Stimulated activated CD4-positive, alpha-beta T cell treated with anti-CD3 and anti-CD28 coated beads, Interleukin-1b, Interleukin-23, amount 100 ng/mL, for 4 hours (primary cell): ENCODE results near the gene GPR162.

Experiments
- DNase-seq, 2 donors: peaks; one replicate each; pipeline ENCODE4 v3.0.0-alpha.2; 2020; ENCODE audit warnings: low read depth in 2 of 2

Gene GPR162, protein sequence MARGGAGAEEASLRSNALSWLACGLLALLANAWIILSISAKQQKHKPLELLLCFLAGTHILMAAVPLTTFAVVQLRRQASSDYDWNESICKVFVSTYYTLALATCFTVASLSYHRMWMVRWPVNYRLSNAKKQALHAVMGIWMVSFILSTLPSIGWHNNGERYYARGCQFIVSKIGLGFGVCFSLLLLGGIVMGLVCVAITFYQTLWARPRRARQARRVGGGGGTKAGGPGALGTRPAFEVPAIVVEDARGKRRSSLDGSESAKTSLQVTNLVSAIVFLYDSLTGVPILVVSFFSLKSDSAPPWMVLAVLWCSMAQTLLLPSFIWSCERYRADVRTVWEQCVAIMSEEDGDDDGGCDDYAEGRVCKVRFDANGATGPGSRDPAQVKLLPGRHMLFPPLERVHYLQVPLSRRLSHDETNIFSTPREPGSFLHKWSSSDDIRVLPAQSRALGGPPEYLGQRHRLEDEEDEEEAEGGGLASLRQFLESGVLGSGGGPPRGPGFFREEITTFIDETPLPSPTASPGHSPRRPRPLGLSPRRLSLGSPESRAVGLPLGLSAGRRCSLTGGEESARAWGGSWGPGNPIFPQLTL

DNA sequence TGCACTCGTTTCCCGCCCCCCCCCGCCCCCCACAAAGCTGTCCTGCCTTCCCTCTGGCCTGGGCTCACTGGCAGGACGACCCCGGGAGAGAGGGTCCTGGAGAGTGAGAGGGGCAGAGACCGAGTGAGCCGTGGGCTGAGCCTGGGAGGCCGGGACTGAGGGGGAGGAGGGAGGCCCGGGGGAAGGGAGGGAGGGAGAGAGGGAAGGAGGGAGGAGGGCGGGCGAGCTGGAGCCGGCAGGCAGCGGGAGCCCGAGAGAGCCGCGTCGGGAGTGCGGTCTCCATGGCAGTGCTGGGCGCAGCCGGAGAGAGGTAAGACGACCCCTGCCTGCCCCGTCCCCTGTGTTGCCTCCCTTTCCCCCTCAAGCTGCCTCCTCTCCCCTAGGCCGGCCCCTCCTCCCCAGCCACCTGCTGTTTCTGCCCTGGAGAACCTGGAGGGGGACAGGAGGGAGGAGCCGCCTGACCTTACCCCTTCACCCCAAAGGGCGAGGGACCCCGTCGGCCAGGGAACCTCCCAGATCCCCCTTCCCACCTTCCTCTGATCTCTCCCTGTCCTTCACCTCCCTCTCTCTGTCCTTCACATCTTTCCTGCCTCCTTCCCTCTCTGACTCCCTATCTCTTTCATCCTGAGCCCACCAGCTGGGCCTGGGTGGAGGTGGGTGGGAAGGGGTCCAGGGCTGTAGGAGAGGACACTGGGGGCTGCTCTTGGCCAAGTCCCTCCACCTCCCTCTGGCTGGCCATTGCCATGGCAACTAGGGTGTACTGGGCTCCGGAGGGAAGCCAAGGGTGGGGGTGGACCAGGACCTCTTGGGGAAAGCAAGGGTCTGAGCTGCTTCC lies at the start of gene GPR162:
Gene GPR162, plus strand, starts transcription at position 231 of the 835 bp plus-strand sequence. CDS start 2,078 bp downstream, outside the sequence.
- no peak for DNase-seq

DNA sequence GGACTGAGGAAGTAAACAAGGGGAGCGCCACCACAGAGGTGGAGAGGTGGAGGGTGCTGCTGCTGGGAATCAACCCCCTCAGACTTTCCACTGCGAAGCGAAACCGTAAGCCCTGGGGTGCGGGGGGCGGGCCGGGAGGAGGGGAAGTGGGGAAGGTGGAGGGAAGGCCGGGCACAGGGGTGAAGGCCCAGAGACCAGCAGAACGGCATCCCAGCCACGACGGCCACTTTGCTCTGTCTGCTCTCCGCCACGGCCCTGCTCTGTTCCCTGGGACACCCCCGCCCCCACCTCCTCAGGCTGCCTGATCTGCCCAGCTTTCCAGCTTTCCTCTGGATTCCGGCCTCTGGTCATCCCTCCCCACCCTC lies 49.3 kb upstream of the GPR162 start, which contains the start of gene LAG3:
Gene LAG3, plus strand, starts transcription at position 190 of the 365 bp plus-strand sequence. CDS start 333 bp downstream, outside the sequence.
- peak; percentile 60 to 63 for DNase-seq

DNA sequence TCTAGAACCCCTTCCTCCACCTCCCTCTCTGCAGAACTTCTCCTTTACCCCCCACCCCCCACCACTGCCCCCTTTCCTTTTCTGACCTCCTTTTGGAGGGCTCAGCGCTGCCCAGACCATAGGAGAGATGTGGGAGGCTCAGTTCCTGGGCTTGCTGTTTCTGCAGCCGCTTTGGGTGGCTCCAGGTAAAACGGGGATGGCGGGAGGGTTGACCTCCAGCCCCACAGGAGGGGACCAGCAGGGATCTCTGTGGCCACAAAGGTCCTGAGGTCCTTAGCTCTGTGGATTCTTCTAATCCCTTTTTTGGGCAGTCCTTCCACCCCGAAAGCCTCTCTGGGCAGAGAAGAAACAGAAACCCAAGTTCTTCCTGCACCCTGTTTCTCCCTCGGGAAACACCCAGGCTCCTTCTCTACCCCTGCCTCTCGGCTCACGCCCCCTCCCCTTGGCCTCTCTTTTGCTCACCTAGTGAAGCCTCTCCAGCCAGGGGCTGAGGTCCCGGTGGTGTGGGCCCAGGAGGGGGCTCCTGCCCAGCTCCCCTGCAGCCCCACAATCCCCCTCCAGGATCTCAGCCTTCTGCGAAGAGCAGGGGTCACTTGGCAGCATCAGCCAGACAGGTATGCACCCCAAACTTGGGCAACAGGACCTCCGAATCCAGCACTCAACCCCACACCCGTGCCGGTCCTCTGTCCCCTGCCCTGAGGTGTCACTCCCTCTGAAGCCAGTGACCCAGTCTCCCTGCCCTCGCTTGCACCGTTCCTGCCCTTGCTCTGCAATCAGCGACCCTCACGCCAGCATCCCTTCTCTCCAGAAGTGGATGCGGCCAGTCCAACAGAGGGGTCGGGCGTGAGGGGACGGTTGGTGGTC lies 48.7 kb upstream of the GPR162 start:
- DNase-seq: no peak

DNA sequence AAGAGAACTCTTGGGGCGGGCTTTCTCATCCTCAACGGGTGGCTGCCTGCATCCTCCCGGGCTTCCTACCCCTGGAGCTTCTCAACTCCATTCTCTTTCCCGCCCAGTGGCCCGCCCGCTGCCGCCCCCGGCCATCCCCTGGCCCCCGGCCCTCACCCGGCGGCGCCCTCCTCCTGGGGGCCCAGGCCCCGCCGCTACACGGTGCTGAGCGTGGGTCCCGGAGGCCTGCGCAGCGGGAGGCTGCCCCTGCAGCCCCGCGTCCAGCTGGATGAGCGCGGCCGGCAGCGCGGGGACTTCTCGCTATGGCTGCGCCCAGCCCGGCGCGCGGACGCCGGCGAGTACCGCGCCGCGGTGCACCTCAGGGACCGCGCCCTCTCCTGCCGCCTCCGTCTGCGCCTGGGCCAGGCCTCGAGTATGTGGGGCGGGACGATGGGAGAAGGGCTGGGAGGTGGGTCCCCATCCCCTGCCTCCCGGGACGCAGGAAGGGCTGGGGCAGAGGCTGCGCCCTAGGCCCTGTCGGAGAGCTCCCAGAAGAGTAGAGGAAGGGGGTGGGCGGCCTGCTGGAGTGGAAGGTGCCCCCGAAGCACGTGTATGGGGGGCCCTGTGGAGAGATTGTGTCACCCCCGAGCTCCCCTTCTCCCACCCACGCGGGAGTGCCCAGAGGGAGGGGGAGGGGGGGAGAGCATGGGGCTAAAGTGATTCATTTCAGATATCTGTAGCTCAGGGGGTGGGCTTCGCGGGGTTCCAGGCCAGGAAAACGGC lies 47.9 kb upstream of the GPR162 start:
- peak in 1 of 2 donors; percentile 43 for DNase-seq

DNA sequence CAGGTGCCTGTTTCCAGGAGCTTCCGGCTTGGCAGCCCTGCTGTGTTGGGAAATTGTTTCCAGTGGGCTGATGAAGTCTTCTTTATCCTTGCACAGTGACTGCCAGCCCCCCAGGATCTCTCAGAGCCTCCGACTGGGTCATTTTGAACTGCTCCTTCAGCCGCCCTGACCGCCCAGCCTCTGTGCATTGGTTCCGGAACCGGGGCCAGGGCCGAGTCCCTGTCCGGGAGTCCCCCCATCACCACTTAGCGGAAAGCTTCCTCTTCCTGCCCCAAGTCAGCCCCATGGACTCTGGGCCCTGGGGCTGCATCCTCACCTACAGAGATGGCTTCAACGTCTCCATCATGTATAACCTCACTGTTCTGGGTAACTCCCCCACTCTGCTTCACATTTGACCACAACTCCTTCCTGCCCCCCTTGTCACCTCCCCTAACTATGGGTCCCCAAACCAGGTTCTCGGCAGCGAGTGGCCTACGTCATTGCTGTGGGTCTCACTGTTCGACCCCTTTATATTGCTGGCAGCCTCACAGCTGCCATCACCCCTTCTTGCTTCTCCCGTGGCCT lies 47.0 kb upstream of the GPR162 start:
- DNase-seq: no peak

DNA sequence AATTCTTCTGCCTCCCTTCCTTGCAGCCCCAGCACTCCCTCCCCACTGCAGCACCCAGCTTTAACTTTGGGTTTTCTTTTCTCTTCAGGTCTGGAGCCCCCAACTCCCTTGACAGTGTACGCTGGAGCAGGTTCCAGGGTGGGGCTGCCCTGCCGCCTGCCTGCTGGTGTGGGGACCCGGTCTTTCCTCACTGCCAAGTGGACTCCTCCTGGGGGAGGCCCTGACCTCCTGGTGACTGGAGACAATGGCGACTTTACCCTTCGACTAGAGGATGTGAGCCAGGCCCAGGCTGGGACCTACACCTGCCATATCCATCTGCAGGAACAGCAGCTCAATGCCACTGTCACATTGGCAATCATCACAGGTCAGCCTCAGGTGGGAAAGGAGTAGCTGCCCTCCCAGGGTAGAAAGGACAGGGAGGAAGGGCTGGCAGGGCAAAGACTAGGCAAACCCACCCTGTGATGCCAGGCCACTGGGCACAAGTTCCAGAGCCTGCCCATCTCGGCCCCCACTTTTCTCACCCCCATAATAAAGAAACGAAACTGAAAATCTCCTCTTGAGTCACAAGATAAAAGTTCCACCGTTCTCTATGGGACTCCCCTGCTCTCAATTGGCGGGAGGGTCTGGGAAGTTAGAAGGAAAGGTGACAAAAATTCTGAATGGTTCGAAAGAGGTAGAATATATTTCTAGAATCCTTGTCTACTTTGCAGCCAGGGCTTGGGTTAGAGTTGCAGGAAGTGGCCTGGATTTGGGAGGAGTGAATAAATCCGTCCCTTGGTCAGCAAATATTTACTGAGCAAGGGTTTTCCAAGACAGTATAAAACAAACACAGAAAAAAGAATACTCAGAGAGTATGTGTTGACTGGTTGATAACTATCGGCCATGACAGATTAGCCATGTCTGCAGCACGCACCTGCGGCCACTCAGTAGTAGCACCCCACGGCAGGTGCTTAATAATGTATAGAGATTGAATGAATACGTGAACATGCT lies 46.1 kb upstream of the GPR162 start:
- no peak for DNase-seq

DNA sequence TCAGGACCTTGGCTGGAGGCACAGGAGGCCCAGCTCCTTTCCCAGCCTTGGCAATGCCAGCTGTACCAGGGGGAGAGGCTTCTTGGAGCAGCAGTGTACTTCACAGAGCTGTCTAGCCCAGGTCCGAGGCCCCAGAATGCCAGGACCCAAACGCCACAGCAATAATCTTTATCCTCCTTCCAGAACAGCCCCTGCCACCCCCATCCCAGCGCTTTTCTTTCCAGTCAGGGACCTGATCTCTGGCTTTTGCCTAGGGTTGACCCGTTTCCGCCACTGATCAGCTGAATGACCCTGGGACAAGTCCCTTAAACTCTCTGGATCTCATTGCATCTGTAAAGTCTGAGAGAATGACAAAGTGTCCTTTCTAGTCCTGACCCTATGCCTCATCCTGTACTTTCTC lies 44.2 kb upstream of the GPR162 start:
- no peak for DNase-seq

DNA sequence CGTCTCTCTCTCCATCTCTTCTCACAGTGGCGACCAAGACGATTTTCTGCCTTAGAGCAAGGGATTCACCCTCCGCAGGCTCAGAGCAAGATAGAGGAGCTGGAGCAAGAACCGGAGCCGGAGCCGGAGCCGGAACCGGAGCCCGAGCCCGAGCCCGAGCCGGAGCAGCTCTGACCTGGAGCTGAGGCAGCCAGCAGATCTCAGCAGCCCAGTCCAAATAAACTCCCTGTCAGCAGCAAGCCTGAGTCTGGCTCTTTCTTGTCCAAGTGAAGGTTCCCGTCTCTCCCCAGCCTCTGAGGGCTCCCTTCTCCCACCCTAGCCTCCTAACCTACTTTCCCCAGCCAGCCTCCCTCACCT lies 43.4 kb upstream of the GPR162 start:
- no peak for DNase-seq

DNA sequence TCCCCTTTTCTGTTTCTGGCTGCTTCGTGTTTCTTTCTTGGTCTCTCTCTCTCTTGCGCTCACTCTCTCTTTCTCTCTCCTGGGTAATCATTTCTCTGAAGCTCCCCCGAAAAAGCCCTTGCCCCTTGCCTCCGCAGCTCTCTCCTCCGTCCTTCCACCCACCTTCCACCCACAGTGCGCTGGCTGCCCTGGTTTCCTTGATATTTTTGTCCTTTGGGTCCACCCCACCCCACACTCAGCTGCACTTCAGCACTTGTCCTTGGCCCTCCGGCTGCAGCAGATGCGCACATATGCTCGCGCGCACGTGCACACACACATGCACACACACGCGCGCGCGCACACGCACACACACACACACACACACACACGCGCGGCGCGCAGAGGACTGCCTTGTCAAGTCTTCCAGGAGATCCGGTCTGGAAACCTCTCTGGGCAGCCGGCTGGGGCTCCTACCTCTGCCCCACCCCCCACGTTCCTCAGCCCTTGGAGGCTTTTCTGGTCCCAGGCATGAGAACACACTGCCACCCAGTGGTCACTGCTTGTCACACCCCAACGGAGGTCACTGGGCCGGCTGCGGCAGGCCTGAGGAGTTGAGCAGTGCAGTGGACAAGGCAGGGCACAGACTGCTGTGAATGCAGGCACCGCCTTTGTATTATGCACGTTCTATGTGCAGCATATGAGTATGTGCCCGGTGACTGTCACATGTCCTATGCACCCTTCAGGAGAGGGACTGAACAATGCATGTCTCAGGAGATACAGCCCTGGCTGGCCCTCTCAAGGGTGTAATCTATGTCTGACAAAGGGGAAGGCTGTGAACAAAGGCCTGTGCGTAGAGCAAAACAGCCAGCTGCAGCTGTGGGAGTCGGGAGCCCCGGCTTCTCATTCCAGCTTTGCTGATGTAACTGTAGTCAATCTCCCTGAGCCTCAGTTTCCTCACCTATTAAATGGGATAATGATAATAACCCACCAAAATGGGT lies 42.8 kb upstream of the GPR162 start:
- peak; percentile 82 to 85 for DNase-seq

DNA sequence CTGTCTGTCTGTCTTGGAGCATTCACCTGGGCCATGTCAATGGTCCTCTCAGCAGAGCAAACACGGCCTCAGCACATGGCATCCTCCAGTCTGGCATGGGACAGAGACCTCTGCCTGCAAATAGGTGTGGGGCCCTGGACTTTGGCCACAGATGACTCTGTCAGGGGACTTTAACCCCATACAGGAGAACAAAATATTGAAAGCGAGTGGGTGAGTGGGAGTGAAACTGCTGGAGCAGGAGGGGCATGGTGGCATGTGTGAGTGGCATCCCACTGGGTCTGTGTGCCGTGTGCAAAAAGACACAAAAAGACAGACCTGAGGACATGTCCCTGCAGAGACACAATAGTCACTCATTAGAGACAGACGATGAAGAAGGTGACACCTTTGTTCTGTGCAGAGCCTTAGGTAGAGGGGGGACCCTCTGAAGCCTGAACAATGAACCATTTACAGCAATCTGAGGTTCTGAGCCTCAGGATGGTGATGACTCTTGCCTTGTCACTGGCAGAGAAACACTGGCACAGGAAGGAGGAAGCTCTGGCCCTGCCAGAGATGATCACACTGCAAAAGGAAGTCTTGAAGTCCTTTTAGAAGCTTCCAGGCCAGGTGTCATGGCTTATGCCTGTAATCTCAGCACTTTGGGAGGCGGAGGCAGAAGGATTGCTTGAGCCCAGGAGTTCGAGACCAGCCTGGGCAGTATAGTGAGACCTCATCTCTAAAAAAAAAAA lies 41.8 kb upstream of the GPR162 start:
- no peak for DNase-seq

DNA sequence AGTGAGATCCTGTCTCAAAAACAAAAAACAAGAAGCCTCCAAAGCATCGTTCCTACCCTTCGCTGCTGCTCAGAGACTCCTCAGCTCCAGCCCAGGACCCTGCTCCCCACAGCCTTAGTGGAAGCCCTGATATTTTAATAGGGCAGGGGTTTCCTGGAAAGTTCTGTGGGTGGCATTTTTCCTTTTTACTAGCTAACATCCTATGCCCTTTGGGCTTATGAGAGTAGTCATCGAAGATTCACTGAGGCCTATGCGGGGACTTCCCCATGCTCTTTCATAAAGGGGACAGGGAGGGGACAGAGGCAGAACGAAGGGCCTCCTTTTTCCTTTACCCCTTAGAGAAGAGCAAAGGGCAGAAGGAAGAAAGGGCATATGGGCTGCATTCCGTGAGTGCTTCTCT lies 41.0 kb upstream of the GPR162 start:
- no peak for DNase-seq

DNA sequence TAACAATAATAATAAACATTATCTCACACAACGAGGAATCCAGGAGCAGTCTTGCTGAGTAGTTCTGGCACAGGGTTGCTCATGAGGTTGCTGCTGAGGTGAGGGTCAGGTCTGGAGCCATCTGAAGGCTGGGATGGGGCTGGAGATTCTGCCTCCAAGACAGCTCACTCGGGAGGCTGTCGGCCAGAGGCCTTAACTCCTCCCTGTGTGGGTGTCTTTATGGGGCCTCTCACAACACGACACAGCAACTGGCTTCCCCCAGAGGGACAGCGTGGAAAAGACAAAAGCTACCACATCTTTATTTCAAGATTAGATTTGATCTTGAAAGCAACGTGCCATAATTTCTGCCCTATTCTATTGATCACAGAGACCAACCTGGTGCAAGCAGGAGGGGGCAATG lies 39.5 kb upstream of the GPR162 start:
- no peak for DNase-seq

DNA sequence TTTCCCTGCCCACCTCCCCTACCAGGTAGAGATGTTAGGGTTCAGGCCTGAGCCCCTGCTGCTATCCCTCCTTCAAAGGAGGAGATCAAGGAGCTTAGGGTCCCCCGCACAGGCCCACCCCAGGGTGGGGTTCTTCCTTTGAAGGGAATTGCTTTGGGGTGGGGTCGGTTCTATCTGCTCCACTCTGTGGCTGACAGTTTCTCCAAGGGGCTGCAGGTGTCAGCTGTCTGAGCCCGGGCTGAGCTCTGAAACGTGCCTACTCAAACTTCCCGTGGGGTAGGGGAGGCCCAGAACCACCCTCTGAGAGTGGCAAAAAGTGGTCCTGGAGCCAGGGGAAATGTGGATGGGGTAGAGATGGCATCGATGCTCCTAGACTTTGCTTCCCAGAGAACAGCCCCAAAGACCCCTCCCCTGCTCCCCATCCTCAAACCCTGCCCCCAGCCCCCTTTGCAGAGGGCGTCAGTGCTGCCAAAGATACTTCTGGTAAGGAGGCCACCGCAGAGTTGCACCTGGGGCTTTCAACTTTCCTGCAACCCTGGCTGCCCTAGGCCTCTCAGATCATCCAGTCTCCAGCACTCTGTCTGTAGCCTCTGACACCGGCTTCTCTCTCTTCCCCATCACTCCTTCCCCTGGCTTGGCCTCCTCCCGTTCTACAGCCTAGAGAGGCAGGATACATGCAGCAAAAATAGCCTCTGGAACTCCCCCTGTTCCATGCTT lies 38.6 kb upstream of the GPR162 start:
- no peak for DNase-seq

DNA sequence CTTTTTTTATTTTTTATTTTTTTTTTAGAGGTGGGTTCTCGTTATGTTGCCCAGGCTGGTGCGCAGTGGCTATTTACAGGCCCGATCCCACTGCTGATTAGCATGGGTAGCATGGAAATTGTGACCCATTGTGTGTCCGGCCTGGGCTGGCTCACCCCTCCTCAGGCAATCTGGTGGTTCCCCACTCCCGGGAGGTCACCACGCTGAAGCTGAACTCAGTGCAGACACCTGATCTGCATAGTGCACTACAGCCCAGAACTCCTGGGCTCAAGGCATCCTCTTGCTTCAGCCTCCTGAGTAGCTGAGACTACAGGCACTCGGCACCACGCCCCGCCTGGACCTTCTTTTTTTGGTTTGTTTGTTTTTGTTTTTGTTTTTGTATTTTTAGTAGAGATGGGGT lies 37.8 kb upstream of the GPR162 start:
- no peak for DNase-seq

DNA sequence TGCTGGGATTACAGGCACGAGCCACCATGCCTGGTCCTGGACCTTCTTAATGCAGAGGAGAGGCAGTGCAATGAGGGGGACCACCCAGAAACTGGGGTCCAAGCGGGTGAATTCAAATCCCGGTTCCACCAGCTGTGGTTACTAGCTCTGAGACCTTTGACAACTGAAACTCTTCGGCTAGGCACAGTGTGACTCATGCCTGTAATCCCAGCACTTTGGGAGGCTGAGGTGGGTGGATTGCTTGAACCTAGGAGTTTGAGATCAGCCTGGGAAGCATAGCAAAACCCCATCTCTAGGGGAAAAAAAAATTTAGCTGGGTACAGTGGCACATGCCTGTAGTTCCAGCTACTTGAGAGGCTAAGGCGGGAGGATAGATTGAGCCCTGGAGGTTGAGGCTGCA lies 37.3 kb upstream of the GPR162 start:
- no peak for DNase-seq

DNA sequence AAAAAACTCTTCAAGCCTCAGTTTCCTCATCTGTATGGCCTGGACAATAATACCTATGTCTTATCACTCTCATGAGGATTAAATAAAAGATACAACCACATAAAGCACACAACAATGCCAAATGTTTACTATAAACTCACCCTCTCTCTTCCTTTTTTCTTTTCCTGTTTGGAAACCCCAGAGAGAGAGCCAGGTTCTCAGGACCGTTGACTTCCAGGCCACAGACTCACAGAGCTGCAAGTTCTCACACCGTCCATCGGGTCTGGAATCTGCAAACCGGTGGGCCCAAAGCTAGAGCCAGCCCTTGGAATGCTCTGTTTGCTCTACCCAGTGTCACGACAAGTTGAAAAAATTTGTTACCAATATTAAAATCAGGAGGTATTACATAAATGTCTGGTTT lies 36.9 kb upstream of the GPR162 start:
- DNase-seq: no peak
